ENCODE results near the gene CCDC177. TPM values are rescaled to one million over a fixed set of nuclear protein-coding genes. Genes with fewer than 3 reads are reported as not detected.

The CCDC177 gene
- total RNA-seq, 1 donor from 2014 or later, result 0.34 TPM

DNA sequence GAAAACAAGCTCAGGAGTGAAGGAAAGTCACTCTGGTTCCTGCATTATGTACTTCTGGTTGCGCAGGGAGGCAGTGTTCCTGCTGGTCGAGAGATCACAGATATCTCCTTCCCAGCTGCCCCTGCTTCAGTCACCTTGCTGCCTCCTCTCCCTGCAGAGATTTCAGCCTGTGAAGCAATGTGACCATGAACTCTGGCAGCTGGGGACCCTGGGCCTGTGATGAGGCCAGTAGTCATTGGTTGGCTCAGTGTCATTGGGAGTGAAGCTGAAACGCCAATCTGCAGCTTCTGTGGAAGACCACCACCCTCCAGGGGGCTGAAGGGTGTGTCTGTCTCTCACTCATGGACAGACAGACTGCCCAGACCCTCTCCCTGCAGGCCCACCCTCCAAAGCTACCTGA lies 45.1 kb downstream of the CCDC177 start:
- TF ChIP-seq, protein P1, sequence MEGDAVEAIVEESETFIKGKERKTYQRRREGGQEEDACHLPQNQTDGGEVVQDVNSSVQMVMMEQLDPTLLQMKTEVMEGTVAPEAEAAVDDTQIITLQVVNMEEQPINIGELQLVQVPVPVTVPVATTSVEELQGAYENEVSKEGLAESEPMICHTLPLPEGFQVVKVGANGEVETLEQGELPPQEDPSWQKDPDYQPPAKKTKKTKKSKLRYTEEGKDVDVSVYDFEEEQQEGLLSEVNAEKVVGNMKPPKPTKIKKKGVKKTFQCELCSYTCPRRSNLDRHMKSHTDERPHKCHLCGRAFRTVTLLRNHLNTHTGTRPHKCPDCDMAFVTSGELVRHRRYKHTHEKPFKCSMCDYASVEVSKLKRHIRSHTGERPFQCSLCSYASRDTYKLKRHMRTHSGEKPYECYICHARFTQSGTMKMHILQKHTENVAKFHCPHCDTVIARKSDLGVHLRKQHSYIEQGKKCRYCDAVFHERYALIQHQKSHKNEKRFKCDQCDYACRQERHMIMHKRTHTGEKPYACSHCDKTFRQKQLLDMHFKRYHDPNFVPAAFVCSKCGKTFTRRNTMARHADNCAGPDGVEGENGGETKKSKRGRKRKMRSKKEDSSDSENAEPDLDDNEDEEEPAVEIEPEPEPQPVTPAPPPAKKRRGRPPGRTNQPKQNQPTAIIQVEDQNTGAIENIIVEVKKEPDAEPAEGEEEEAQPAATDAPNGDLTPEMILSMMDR (IDR thresholded peaks at IDR 0.05; ENCODE audit: unreplicated experiment), result no peak
- DNase-seq (ENCODE audit: low spot score in 2 of 2, unreplicated experiment in 2 of 2), result no peak
- H3K9me3 Mint-ChIP-seq, result no peaks in the 10 kb centered on the region
- no peaks in the 10 kb centered on the region for H3K4me1 Mint-ChIP-seq
- no peak overlapping the region for H3K4me3 Mint-ChIP-seq
- H3K27ac Mint-ChIP-seq, result no peak overlapping the region
- H3K36me3 Mint-ChIP-seq, result no peaks in the 10 kb centered on the region
- H3K27me3 Mint-ChIP-seq (ENCODE audit: low read depth), result peaks cover 27% of the 10 kb centered on the region

DNA sequence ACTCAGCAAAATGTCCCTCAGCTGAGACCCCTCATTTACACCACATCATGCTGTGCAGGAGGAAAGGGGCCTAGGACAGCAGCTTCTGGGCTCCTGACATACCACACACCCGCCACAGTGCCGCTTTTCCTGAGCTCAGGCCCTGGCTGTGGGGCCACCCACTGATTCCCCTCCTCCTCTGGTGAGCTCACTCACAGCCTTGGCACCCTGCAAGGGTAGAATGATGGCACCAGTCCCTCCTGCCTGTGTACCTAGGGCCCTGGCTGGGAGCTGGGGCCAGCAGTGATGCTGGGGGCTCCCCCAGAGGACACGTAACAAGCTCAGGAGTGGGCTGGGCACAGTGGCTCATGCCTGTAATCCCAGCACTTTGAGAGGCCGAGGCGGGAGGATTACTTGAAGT lies 45.7 kb downstream of the CCDC177 start:
- H3K9me3 Mint-ChIP-seq, result no peaks in the 10 kb centered on the region
- H3K4me3 Mint-ChIP-seq, result no peak overlapping the region
- DNase-seq (ENCODE audit: low spot score in 2 of 2, unreplicated experiment in 2 of 2), result no peak
- no peaks in the 10 kb centered on the region for H3K36me3 Mint-ChIP-seq
- H3K27me3 Mint-ChIP-seq (ENCODE audit: low read depth), result peaks cover 30% of the 10 kb centered on the region
- TF ChIP-seq, protein P1 (IDR thresholded peaks at IDR 0.05; ENCODE audit: unreplicated experiment), result no peak
- H3K4me1 Mint-ChIP-seq, result no peaks in the 10 kb centered on the region
- no peak overlapping the region for H3K27ac Mint-ChIP-seq

DNA sequence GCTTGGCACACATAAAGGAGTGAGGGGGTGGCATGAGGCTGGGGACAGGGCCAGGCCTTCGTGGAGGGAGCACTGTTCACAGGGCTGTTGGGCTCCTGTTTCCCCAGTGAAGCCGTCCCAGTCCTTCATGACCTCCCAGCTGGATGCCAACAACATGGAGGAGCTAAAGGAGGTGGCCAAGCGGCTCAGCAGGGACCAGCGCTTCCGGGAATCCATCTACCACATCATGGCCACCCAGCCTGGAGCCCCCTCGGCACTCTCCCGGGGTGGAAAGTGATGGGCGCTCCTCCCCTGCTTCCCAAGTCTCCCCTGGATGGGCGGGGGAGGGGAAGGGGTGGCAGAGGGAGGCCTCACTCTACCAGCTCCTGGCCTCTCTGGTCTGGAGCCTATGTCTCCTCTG lies 46.5 kb downstream of the CCDC177 start:
- TF ChIP-seq, protein P1 (IDR thresholded peaks at IDR 0.05; ENCODE audit: unreplicated experiment), result no peak
- Mint-ChIP-seq H3K36me3 (no peaks in the 10 kb centered on the region), H3K27ac (no peak overlapping the region), H3K9me3 (no peaks in the 10 kb centered on the region), H3K27me3 (ENCODE audit: low read depth) (peaks cover 26% of the 10 kb centered on the region), H3K4me1 (no peaks in the 10 kb centered on the region), H3K4me3 (no peak overlapping the region)
- DNase-seq (ENCODE audit: low spot score in 2 of 2, unreplicated experiment in 2 of 2), result no peak

DNA sequence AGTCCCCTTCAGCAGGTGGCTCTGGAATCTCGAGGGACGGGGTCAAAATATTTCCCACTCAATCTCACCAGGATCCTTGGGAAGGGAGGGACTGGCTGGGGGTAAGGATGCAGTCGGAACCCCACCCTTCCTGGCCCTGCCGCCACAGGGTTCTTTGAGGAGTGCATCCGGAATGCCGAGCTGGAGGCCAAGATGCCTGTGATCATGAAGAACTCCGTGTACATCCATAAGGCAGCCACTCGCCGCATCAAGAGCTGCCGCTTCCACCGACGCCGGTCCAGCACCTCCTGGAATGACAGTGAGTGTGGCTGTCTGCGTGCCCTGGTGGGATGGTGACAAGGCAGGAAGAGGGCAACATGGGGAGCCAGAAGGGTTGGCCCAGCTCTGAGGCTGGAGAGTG lies 47.0 kb downstream of the CCDC177 start:
- TF ChIP-seq, protein P1 (IDR thresholded peaks at IDR 0.05; ENCODE audit: unreplicated experiment), result no peak
- H3K9me3 Mint-ChIP-seq, result no peaks in the 10 kb centered on the region
- H3K27me3 Mint-ChIP-seq (ENCODE audit: low read depth), result peaks cover 25% of the 10 kb centered on the region
- no peak overlapping the region for H3K27ac Mint-ChIP-seq
- DNase-seq (ENCODE audit: low spot score in 2 of 2, unreplicated experiment in 2 of 2), result no peak
- no peaks in the 10 kb centered on the region for H3K4me1 Mint-ChIP-seq
- no peak overlapping the region for H3K4me3 Mint-ChIP-seq
- H3K36me3 Mint-ChIP-seq, result no peaks in the 10 kb centered on the region

DNA sequence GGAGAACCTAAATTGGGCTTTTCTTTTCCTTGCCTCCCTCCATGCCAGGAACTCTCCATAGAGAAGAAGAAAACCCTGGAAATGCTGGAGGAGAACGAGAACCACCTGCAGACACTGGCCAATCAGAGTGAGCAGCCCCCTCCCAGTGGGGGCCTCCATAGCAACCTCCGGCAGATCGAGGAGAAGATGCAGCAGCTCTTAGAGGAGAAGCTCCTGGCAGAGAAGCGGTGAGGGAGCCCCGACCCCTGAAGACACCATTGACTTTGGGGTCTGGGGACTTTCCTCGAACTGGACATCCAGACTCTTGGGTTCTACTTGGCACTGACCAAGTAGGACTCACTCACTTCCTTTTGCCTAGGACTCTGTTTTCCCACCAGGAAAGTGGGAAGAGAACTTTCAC lies 48.8 kb downstream of the CCDC177 start:
- Mint-ChIP-seq H3K27me3 (ENCODE audit: low read depth) (peaks cover 18% of the 10 kb centered on the region), H3K4me3 (no peak overlapping the region), H3K4me1 (no peaks in the 10 kb centered on the region), H3K27ac (no peak overlapping the region), H3K36me3 (no peaks in the 10 kb centered on the region), H3K9me3 (no peaks in the 10 kb centered on the region)
- TF ChIP-seq, protein P1 (IDR thresholded peaks at IDR 0.05; ENCODE audit: unreplicated experiment), result no peak
- DNase-seq (ENCODE audit: low spot score in 2 of 2, unreplicated experiment in 2 of 2), result no peak

DNA sequence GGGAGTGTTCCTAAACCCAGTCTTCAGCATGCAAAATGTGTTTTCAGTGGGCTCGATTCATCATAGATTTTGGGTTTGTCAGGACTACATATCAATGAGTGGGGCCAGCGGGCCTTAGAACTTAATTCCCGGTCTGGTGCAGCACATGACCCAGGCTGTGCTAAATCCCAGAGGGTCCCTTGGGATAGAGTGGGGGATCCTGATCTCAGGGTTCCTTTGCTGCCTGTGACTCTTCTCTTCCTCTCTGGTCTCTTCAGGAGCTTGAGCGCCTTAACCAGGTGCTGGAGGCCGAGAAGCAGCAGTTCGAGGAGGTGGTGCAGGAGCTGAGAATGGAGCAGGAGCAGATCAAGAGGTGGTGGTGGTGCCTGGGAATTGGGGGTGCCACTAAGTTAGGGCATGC lies 52.6 kb downstream of the CCDC177 start:
- TF ChIP-seq, protein P1 (IDR thresholded peaks at IDR 0.05; ENCODE audit: unreplicated experiment), result no peak
- H3K4me3 Mint-ChIP-seq, result no peak overlapping the region
- H3K36me3 Mint-ChIP-seq, result no peaks in the 10 kb centered on the region
- H3K27me3 Mint-ChIP-seq (ENCODE audit: low read depth), result peaks cover 18% of the 10 kb centered on the region
- no peak overlapping the region for H3K27ac Mint-ChIP-seq
- H3K9me3 Mint-ChIP-seq, result no peaks in the 10 kb centered on the region
- no peak for DNase-seq (ENCODE audit: low spot score in 2 of 2, unreplicated experiment in 2 of 2)
- H3K4me1 Mint-ChIP-seq, result peaks cover 20% of the 10 kb centered on the region

Measured in mesothelial cell of epicardium (in vitro differentiated cells).